Upper lobe of left lung (tissue), 6 donors: Measurements from ENCODE around the gene PIGM. TPM values are rescaled to one million over a fixed set of nuclear protein-coding genes. Genes with fewer than 3 reads are reported as not detected.

Experiments used
- ATAC-seq, 2 donors: fragments of 200-7000 bp; cut with Tn5 transposase; one replicate each; pipeline ENCODE4 v1.9.1; 2022; ENCODE audit warnings: mild to moderate bottlenecking in 2 of 2, moderate library complexity in 2 of 2; ENCODE audit not compliant: low FRiP score in 2 of 2
- DNase-seq, 2 donors: peaks; one replicate each; pipeline ENCODE4 v3.0.0-alpha.2; 2019 to 2020
- H3K27ac ChIP-seq, 4 donors: fragments of 200-600 bp; sonication (generic); one replicate each; pipeline ENCODE4 v1.5.1; 2016 to 2019
- H3K27me3 ChIP-seq, 4 donors: fragments of 200-600 bp; sonication (generic); one replicate each; pipeline ENCODE4 v1.5.1; 2017 to 2019
- H3K36me3 ChIP-seq, 4 donors: fragments of 200-600 bp; sonication (generic); one replicate each; pipeline ENCODE4 v1.5.1; 2016 to 2019
- H3K4me1 ChIP-seq, 4 donors: fragments of 200-600 bp; sonication (generic); one replicate each; pipeline ENCODE4 v1.5.1; 2018 to 2019
- H3K4me3 ChIP-seq, 4 donors: fragments of 200-600 bp; sonication (generic); one replicate each; pipeline ENCODE4 v1.5.1; 2017 to 2019; ENCODE audit warnings: mild to moderate bottlenecking in 2 of 4, moderate library complexity in 1 of 4
- H3K9me3 ChIP-seq, 4 donors: fragments of 200-600 bp; sonication (generic); one replicate each; pipeline ENCODE4 v1.5.1; 2018 to 2019
- EP300 ChIP-seq, 4 donors: sonication (generic); formaldehyde crosslinking; IDR thresholded peaks; one replicate each; pipeline ENCODE4 v1.5.1; 2017; ENCODE audit warnings: antibody characterized with exemption in 4 of 4, control low read depth in 2 of 4
- POLR2A ChIP-seq, 4 donors: fragments of 450-650 bp; IDR thresholded peaks; one replicate each; pipeline ENCODE4 v1.5.1; 2016 to 2017; ENCODE audit warnings: antibody characterized with exemption in 4 of 4, mild to moderate bottlenecking in 2 of 4
- POLR2AphosphoS5 ChIP-seq, 2 donors: sonication (generic); formaldehyde crosslinking; IDR thresholded peaks; one replicate each; pipeline ENCODE4 v1.5.1; 2017; ENCODE audit warnings: antibody characterized with exemption in 2 of 2
- WGBS, 2 donors: methylation state at CpG; one replicate each; pipeline ENCODE4 v1.1.5; 2017 to 2018; 5-methylcytosine and 5-hydroxymethylcytosine counted together
- total RNA-seq, 6 donors: library from RNA; depleted of rRNA in 4 of 6; stranded (reverse); fragments of >200 nt in 4 of 6; gene quantifications; one replicate each; pipeline versions ENCODE4 v1.1.0 to v1.2.1, GENCODE V29; 2016 to 2021
- TF ChIP-seq, protein P1 (sequence below), 6 experiments: fragments of 450-650 bp in 4 of 6; fragments of 200-600 bp in 2 of 6; sonication (generic) in 2 of 6; IDR thresholded peaks; one replicate each; pipeline ENCODE4 v1.5.1; 2016 to 2019; ENCODE audit warnings: antibody characterized with exemption in 6 of 6
- donor health status: DM: no; HTN: no; CAD: no; lungs with moderate emphysema.
- donor health status: DM: no; HTN: yes; CAD: no; lungs with severe emphysema.

PIGM gene
- total RNA-seq, 6 donors from 2014 or later: 2.8 to 6.5 (median 6.0) TPM

DNA sequence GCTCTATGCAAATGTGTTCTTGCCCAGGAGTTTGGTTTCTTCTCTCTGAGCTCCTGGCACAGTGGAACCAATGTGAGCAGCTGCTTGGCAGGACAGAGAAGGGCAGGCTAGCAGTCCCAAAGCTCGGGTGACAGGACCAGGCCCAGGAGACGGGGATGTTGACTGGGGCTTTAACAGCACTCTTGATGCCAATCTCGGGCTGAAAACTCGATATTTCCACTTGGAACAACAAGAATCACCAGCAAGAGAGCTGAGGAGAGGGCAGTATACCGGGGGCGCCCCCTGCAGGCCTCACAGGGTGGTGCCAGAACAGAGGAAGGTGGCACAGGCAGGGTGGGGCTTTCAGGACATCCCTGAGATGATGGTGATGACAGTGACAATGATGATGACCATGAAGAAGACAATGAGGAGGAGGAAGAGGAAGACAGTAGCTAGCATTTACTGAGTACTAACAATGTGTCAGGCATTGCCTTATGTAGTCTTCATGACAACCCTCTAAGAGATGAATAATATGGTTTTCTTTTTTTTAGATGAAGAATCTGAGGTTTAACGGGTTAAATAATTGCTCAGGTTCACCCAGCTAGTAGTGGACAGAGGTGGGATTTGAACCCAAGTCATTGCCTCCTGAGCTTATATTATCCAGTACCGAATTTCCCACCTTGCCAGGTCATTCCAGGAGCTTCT, 46.9 kb upstream of the PIGM start:
- peaks cover 0 to 4% (median 2%) of the 10 kb centered on the region in 4 donors for H3K4me1 ChIP-seq
- H3K9me3 ChIP-seq: no peaks in the 10 kb centered on the region
- peaks cover 0 to 17% (median 7%) of the 10 kb centered on the region in 4 donors for H3K27me3 ChIP-seq
- DNase-seq (peak; percentile 48 to 81), ATAC-seq (peak; percentile 66 to 68)
- no peak overlapping the region for H3K4me3 ChIP-seq
- H3K36me3 ChIP-seq: no peaks in the 10 kb centered on the region
- no peak for TF ChIP-seq EP300 (IDR thresholded peaks at IDR 0.05)
- TF ChIP-seq, protein P1, sequence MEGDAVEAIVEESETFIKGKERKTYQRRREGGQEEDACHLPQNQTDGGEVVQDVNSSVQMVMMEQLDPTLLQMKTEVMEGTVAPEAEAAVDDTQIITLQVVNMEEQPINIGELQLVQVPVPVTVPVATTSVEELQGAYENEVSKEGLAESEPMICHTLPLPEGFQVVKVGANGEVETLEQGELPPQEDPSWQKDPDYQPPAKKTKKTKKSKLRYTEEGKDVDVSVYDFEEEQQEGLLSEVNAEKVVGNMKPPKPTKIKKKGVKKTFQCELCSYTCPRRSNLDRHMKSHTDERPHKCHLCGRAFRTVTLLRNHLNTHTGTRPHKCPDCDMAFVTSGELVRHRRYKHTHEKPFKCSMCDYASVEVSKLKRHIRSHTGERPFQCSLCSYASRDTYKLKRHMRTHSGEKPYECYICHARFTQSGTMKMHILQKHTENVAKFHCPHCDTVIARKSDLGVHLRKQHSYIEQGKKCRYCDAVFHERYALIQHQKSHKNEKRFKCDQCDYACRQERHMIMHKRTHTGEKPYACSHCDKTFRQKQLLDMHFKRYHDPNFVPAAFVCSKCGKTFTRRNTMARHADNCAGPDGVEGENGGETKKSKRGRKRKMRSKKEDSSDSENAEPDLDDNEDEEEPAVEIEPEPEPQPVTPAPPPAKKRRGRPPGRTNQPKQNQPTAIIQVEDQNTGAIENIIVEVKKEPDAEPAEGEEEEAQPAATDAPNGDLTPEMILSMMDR (IDR thresholded peaks at IDR 0.05): peak; percentile 47 to 70 (median 63)
- no peak overlapping the region for H3K27ac ChIP-seq
- 18 to 21% methylated on average over 8 of the region's 8 CpGs for WGBS, 2 donors

GRCh38 chr1:160077486-160077885, 45.7 kb upstream of the PIGM start:
- Histone ChIP-seq H3K27ac (no peak overlapping the region), H3K36me3 (no peaks in the 10 kb centered on the region), H3K4me3 (no peak overlapping the region), H3K9me3 (no peaks in the 10 kb centered on the region), H3K27me3 (peaks cover 0 to 11% (median 6%) of the 10 kb centered on the region in 4 donors), H3K4me1 (peaks cover 0 to 3% (median 0%) of the 10 kb centered on the region in 4 donors)
- ATAC-seq: peak in 1 of 2 donors; percentile 37
- DNase-seq: no peak
- TF ChIP-seq, protein P1 (IDR thresholded peaks at IDR 0.05): no peak
- TF ChIP-seq EP300 (IDR thresholded peaks at IDR 0.05) (no peak), POLR2A (IDR thresholded peaks at IDR 0.05) (no peak), POLR2AphosphoS5 (IDR thresholded peaks at IDR 0.05) (no peak)

- no peak overlapping the region for H3K4me3 ChIP-seq
- peak overlapping the region in 1 of 4 donors; percentile 39 for H3K27ac ChIP-seq
- WGBS, 2 donors: 67 to 80% methylated on average over 3 of the region's 3 CpGs
- no peaks in the 10 kb centered on the region for H3K36me3 ChIP-seq
- no peak for DNase-seq
- ATAC-seq: no peak
- peaks cover 0 to 3% (median 0%) of the 10 kb centered on the region in 4 donors for H3K4me1 ChIP-seq
- H3K27me3 ChIP-seq: peaks cover 0 to 2% (median 0%) of the 10 kb centered on the region in 4 donors
- TF ChIP-seq EP300 (IDR thresholded peaks at IDR 0.05) (no peak), POLR2AphosphoS5 (IDR thresholded peaks at IDR 0.05) (no peak), POLR2A (IDR thresholded peaks at IDR 0.05) (no peak)
- TF ChIP-seq, protein P1 (IDR thresholded peaks at IDR 0.05): no peak
- no peaks in the 10 kb centered on the region for H3K9me3 ChIP-seq
Observed at GRCh38 chr1:160076295-160076694, 44.5 kb upstream of the PIGM start.

DNA sequence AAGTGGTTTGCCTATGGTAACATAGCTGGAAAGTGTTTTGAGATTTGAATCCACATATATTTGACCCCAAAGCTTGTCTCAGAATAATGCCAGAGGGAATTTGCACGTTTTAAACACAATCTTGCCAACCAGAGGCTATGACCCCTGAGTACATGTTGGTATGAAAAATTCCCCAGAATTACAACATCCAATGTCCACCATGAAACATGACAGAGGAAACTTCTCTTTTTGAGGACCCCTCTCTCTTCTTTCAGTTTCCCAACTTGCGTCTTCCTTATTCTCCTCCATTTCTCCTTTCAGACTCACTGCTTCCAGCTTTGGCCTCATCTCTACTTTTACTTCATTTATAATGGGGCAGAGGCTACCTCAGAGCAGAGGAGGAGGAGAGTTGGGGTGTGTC, 44.0 kb upstream of the PIGM start:
- H3K27ac ChIP-seq: peak overlapping the region in 1 of 4 donors; percentile 39
- TF ChIP-seq, protein P1 (IDR thresholded peaks at IDR 0.05): no peak
- TF ChIP-seq EP300 (IDR thresholded peaks at IDR 0.05) (no peak), POLR2AphosphoS5 (IDR thresholded peaks at IDR 0.05) (no peak), POLR2A (IDR thresholded peaks at IDR 0.05) (no peak)
- ATAC-seq: no peak
- H3K36me3 ChIP-seq: no peaks in the 10 kb centered on the region
- H3K27me3 ChIP-seq: peaks cover 0 to 2% (median 0%) of the 10 kb centered on the region in 4 donors
- H3K9me3 ChIP-seq: no peaks in the 10 kb centered on the region
- no peak overlapping the region for H3K4me3 ChIP-seq
- no peak for DNase-seq
- H3K4me1 ChIP-seq: peaks cover under 1 to 6% (median 1%) of the 10 kb centered on the region in 4 donors
- 37 to 47% methylated on average over 2 of the region's 2 CpGs for WGBS, 2 donors

DNA sequence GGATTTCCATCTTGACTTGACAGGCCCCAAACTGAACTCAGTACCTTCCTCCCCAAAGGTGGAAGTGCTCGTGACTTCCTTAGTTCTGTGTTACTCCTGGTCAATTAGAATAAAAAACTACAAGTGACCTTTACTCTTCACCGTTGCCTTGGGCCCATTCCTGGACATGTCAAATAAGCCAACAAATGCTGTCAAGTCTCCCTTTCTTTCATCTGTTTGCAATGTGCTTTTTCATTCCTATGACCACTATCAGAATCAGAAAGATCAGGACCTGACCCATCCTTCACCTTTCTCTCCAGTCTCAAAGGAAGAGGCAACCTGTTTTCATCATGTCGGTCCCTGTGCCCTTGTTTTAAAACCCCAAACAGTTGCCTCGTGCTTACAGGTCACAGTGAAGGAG, 43.1 kb upstream of the PIGM start:
- Histone ChIP-seq H3K27me3 (peaks cover 0 to 6% (median 2%) of the 10 kb centered on the region in 4 donors), H3K4me1 (peaks cover 10 to 13% (median 11%) of the 10 kb centered on the region in 4 donors), H3K4me3 (no peak overlapping the region), H3K9me3 (no peaks in the 10 kb centered on the region), H3K27ac (no peak overlapping the region), H3K36me3 (no peaks in the 10 kb centered on the region)
- WGBS, 2 donors: 58 to 68% methylated on average over 4 of the region's 4 CpGs
- ATAC-seq (no peak), DNase-seq (no peak)
- TF ChIP-seq POLR2A (IDR thresholded peaks at IDR 0.05) (no peak), POLR2AphosphoS5 (IDR thresholded peaks at IDR 0.05) (no peak), EP300 (IDR thresholded peaks at IDR 0.05) (no peak)
- TF ChIP-seq, protein P1 (IDR thresholded peaks at IDR 0.05): no peak
